GM21619 (cell line): ENCODE data around the gene PKN1.
"Not testable (repeated sequence)": the region's sequence is repeated elsewhere in the genome, so short reads cannot be mapped to it uniquely, and the experiment has no call there.

ENCODE experiments used
- ATAC-seq: cut with Tn5 transposase; IDR thresholded peaks from one replicate; pipeline ENCODE4 v1.9.1; 2021; ENCODE audit not compliant: unreplicated experiment

PKN1 gene

GRCh38 chr19:14480700-14481079, 47.6 kb downstream of the PKN1 start:
- ATAC-seq: no peak

GRCh38 chr19:14482172-14482941, 49.3 kb downstream of the PKN1 start:
- ATAC-seq: no peak

GRCh38 chr19:14487370-14488125, 54.4 kb downstream of the PKN1 start:
- ATAC-seq: no peak

DNA sequence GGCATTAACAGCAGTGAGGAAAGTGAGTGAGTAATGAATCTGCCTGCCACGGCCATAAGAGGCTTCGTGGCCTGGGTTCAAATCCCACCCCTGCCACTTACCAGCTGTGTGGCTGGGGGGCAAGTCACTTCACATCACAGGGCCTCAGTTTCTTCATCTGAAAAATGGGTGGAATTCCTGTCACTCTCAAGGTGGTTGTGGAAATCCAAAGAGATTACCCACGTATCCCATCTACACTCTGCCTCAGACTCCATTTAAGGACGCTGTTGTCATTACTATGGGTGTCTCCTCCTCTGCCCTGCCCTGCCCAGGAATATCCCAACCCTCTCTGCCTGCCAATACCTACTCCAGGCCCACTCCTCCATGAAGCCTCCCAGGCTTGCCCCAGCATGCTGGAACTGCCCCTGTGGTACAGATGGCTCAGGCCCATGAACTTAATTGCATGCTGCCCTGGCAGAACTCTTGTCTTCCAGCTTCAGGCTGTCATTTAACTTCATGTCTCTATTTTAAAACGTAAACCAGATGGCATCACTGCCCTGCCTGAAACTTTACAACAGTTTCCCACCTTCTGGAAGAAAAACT, 59.7 kb downstream of the PKN1 start:
- ATAC-seq: no peak

DNA sequence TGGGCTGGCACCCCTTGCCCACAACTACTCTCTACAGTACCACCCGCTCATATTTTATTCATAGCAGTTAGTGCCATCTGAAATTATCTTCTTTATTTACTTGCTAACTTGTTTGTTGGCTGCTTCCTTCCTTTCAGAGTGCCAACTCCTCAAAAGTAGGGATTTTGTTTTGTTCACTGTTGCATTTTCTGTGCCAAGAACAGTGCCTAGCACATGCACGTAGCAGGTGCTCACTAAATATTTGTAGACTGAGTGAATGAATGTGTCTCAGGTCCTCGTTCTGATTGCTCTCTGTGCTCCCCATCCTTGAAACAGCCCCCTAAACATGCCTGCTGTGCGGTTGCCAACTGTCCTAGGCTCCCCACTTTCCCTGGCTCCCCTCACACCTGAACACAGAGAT, 61.3 kb downstream of the PKN1 start:
- no peak for ATAC-seq

DNA sequence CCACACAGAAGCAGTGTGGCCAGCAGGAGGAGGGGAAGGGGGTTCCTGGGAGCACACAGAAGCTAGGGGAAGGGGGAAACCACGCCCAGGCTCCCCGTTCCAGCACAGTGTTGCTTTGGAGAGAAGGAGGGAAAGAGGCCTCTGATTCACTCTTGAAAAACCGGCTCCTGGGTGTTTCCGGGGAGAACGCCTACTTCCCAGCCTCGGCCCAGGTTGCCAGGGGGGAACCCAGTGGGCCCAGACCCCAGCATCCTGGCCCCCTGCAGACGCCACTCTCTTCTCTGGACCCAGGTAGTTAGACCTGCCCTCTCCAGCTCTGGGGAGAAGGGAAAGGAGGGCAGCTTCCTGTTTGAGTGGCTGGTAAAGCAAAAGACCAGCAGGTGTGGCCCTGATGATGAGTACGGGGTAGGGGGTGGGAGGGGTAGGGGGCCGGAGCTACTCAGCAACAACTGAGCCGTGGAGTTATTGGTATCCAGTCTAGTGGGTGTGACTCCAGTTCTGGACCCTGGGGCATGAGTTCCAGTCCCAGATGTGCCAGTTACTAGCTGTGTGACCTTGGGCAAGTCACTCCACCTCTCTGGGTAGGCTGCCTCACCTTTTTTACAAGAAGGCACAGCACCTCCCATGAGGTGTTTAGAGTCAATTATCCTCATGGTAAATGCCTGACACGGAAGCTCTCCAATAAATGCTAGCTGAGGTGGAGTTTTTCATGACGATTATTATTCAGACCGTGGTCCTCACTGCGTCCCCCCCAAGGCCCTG, 62.0 kb downstream of the PKN1 start:
- ATAC-seq: no peak

DNA sequence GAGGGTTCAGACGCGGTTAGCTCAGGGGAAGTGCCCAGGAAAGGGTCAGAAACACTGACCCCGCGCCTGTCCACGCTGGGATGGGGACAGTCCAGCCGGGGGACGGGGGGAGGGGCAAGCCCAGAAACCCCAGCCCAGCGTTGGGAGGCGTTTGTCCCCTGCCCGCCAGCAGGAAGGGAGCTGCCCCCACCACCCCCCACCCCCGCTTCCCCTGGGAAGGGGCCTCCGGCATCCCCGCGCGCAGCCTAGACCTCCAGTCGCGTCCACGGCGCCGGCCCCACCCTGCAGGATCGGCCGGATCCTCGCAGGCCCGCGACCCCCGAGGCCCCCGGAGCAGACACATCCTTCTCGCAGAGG, 62.5 kb downstream of the PKN1 start:
- ATAC-seq: peak; percentile 28

- ATAC-seq: peak; percentile 67
These were observed 63.1 kb downstream of the PKN1 start, which contains the start of gene GIPC1 for GRCh38 chr19:14496029-14496833. TSS of gene GIPC1 (minus strand) at chr19:14496127. CDS start at chr19:14482976, 13,151 bp downstream.

DNA sequence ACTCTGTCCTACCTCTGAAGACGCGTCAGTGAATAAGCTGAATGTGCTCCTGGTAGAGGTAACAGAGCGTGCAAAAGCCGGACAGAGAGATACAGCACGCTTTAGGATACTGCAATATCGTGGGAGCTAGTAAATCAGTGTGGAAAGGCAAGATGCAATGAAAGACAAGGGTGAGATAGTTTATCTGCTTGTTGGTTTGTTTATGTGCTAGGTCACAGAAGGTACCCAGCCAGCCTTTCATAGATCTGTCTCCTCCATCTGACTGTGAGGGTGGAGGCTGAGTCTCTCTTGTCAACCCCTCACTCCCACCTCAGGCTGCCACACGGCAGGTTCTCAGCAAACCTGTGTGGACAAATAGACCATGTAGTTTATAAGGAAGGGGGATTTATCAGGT, 63.7 kb downstream of the PKN1 start:
- ATAC-seq: no peak

- no peak for ATAC-seq
These were observed 64.3 kb downstream of the PKN1 start for GRCh38 chr19:14497228-14497921.

DNA sequence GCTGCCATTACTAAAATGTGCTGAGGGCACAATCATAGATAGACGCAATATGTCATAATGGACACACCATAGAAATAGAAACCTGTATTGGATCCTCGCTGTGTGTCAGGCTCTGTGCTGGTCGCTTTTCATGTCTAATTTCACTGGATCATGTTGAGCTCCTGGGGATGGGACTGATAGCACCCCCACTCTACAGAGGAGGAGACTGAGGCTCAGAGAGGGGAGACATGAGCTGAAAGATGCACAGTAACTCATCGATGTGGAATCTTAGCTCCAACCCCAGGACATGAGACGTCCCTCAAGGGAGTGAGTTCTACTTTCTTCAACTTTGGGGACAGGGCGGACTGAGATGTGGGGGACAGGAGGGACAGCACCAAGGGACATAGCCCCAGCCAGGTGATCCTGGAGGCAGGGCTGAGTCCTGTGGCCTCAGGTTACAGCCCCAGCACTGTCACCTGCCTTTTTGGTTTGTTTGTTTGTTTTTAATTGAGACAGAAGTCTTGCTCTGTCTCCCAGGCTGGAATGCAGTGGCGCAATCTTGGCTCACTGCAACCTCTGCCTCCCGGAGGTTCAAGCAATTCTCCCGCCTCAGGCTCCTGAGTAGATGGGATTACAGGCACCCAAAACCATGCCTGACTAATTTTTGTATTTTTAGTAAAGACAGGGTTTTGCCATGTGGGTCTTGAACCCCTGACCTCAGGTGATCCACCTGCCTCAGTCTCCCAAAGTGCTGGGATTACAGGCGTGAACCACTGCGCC, 69.4 kb downstream of the PKN1 start:
- no peak for ATAC-seq

DNA sequence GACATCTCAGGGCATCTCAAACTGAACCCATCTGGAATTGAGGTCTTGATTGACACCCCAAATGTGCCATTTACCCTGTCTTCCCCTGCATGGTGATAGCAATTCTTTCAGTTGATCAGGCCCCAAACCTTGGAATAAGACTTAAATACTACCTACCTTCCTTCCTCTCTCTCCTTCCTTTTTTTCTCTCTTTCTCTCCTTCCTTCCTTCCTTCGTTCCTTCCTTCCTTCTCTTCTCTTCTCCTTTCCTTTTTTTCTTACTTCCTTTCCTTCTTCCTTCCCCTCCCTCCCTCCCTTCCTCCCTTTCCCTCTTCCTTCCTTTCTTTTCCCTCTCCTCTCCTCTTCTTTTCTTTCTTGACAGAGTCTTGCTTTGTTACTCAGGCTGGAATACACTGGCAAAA, 70.2 kb downstream of the PKN1 start:
- ATAC-seq: no peak

GRCh38 chr19:14504575-14504974, 71.5 kb downstream of the PKN1 start:
- not testable (repeated sequence) for ATAC-seq

GRCh38 chr19:14505488-14506239, 72.6 kb downstream of the PKN1 start:
- no peak for ATAC-seq

DNA sequence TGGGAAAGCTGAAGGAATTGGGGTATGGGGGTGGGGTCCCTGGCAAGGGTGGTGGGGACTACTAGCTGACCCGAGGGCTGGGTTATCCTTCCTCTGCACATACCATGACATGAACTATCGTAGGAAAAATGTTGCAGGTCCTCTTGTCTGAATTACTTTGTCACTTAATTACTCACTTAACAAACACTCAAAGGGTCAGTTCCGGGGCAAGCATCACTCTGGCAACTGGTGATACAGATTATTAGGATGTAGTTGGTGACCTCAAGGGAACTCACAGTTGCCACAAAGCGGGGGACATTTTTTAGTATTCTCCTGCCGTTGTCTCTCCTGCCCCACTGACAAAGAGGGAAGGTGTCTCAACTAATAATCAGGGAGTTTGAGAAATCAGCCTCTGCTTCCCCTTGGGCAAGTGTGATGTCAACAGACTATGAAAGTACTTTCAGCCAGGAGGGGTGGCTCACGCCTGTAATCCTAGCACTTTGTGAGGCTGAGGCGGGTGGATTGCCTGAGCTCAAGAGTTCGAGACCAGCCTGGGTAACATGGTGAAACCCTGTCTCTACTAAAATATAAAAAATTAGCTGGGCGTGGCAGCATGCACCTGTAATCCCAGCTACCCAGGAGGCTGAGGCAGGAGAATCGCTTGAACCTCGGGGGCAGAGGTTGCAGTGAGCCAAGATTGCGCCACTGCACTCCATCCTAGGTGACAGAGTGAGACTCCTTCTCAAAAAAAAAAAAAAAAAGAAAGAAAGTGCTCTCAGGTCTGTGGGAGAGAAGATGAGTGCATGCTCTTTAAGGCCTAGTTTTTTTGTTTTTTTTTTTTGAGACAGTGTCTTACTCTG, 74.8 kb downstream of the PKN1 start:
- no peak for ATAC-seq

- no peak for ATAC-seq
These were observed 77.5 kb downstream of the PKN1 start for GRCh38 chr19:14510311-14511228.

DNA sequence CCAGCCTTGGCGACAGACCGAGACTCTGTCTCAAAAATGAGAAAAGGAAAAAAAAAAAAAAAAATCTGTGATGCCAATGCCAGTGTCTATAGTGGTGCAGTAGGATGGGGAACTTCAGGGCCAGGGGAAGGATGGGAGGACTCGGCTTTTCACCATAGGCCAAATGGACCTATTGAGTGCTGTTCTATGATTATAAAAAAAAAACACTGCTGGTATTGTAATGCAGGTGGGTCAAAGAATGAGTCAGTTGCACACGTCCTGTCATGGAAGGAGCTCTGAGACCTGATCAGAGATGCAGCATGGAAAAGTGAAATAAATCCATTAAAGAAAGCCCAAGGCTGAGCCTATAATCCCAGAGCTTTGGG, 78.1 kb downstream of the PKN1 start:
- ATAC-seq: no peak
